Globus pallidus (tissue), 1 donor: ENCODE measurements around the gene OGFOD1.
A peak's percentile ranks its signal among the peaks of the same experiment; 100 is the strongest.
"Not testable (repeated sequence)": the region's sequence is repeated elsewhere in the genome, so short reads cannot be mapped to it uniquely, and the experiment has no call there.

Experiments used
- DNase-seq: peaks from one replicate; pipeline ENCODE4 v3.0.0-alpha.2; 2015; ENCODE audit warnings: low spot score

OGFOD1 gene

DNA sequence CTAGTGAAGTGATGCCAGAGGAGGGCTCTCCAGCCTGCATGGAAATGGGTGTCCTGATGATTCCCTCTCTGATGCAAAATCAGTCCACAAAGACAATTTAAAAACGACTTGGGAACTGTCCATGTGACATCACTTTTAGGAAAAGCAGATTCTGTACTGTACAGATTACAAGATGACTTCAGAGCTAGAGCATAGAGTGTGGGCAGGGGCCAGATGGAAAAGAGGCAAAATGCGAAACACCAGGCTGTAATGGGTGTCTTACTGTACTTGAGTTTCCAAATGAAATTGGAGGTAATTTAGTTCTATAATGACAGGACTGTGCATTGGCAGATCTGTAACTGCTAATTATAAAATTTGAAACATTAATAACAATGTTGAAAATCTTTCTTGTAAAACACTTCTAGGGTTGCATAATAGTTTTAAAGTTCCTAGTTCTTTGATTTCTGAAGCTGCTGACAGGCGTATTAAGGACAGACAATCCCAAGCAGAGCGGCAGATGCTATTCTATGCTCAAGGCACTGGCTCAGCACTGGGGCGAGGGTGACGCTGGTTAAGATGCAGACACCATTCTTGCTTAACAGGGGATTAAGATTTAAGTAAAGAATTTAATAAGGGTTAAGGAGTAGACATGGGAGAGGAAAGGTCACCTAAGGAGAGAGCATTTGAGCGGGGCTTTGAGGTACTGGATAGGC, 29.6 kb downstream of the OGFOD1 start:
- DNase-seq = no peak

DNA sequence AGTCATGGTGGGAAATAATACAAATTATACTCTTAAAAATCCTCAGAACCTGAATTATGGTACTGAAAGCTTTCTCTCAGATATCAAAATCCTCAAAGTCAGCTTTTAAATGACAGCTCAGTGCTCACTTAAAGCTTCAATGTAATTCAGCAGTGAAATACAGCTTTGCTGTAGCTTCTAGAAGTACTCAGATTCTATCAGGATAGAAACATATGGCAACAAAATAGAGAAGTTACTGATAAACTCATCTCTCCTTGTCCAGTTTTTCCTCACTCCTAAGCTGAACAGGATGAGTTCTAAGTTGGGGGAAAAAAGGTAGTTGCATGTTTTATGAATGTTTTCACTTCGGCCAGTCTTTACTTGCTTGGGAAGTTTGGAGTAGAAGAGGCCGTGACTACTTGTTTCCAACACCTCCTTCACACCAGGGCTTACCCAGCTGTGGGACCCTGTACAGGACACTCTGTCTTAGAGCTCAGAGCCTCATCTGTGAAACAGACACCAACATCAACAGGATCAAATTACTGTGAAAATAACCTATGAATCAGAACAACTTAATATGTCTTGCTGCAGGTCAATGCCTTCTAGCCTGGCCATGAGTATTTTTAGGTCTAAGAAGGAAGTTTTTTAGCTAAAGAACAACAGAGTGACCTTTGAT, 30.2 kb downstream of the OGFOD1 start:
- no peak for DNase-seq

DNA sequence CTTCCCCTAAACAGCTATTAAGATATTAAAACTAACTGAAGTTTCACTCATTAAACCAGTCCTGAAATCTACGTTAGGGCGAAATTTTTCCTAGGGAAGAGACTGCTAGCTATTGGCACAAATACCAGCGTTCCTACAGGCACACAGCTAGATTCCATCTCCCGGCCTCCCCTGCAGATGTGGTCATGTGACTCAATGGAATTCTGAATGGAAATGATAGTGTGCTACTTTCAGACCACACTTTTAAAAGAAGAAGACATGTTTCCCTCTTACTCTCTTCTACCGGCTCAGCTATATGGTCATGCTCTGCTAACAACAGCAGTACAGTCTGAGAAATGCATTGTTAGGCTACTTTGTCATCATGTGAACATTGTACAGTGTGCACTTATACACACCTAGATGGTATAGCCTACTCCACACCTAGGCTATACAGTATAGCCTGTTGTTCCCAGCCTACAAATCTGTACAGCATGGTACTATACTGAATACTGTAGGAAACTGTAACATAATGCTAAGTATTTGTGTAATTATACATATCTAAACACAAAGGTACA, 31.4 kb downstream of the OGFOD1 start:
- no peak for DNase-seq

GRCh38 chr16:56483394-56483793, 32.0 kb downstream of the OGFOD1 start:
- no peak for DNase-seq

- peak; percentile 82 for DNase-seq
These were observed 36.7 kb downstream of the OGFOD1 start for GRCh38 chr16:56488035-56488434.

DNA sequence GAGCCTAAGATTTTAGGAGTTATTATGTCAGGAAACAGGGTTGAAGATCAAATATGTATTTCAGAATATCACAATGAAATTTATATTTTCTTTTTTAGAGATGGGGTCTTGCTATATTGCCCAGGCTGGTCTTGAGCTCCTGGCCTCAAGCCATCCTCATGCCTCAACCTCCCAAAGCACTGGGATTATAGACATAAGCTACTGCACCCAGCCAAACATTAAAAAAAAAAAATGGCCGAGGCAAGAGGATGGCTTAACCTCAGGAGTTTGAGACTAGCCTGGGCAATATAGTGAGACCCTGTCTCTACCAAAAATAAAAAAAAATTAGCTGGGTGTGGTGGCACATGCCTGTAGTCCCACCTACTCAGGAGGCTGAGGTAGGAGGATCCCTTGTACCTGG, 37.5 kb downstream of the OGFOD1 start:
- not testable (repeated sequence) for DNase-seq

- no peak for DNase-seq
These were observed 40.4 kb downstream of the OGFOD1 start for GRCh38 chr16:56491657-56492261.

DNA sequence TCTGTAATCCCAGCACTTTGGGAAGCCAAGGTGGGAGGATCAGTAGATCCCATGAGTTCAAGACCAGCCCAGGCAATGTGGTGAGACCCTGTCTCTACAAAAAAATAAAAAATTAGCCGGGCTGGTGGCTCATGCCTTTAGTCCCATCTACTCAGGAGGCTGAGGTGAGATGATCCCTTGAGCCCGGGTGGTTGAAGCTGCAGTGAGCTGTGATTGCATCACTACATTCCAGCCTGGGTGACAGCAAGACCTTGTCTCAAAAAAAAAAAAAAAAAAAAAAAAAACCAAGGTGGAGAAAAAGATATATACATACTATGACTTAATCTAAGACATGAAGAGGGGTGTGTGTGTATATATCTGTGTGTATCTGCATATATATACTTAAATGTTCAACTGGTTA, 41.8 kb downstream of the OGFOD1 start:
- no peak for DNase-seq

GRCh38 chr16:56493815-56494214, 42.5 kb downstream of the OGFOD1 start:
- no peak for DNase-seq

GRCh38 chr16:56505181-56505580, 53.8 kb downstream of the OGFOD1 start:
- DNase-seq = no peak

DNA sequence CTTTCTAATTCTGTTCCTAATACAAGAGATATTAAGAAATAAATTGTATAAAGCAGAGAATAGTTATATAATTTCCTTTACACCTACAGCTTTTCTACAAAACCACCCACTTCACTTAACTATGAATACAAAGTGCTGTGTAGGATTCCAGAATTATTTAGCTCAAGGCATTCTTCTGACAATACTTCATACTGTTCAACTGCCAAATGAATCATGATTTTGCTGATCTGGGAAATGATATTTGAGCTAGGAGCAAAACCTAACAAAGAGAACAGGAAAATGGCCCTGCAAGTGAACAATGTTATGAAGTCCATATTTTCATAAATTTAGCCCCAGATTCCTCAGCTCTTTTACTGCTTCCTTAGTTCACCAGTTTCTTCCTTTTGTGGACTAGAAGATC, 55.6 kb downstream of the OGFOD1 start:
- DNase-seq = no peak

GRCh38 chr16:56510544-56510943, 59.2 kb downstream of the OGFOD1 start:
- DNase-seq = peak; percentile 48

DNA sequence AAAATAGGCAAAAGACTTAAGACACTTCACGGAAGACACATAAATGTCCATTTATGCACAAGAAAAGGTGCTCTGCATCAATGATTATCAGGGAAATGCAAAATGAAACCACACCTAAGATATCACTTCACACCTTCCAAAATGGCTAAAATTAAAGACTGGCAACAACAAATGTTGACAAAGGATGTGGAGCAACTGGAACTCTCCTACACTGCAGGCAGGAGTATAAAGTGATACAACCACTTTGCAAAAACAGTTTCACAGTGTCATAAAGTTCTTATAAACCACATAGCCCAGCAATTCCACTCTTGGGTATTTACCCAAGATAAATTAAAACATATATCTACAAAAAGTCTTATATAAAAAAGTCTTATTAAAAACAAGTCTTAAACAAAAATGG, 60.7 kb downstream of the OGFOD1 start:
- DNase-seq = no peak

GRCh38 chr16:56513091-56513490, 61.7 kb downstream of the OGFOD1 start:
- DNase-seq = no peak

- peak; percentile 72 for DNase-seq
These were observed 62.6 kb downstream of the OGFOD1 start for GRCh38 chr16:56513972-56514371.

DNA sequence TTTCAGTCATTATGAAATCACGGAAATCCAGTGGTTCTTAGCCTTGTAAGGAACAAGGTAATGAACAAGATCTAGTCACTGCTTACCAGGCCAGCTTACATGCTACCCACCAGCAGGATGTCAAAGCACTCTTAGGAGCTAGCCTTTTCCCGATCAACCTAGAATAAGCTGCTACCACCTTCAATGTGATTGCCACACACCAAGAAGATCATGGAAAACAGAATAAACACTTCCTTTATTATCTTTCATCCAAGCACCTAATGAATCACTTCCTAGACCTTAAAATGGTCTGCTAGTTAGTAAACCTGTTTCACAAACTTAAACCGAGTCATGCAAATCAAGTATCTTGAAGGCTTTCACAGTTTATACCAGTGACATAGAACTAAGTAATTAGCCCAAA, 63.5 kb downstream of the OGFOD1 start:
- DNase-seq = no peak

- no peak for DNase-seq
These were observed 64.3 kb downstream of the OGFOD1 start for GRCh38 chr16:56515665-56516064.

- DNase-seq = no peak
These were observed 65.9 kb downstream of the OGFOD1 start for GRCh38 chr16:56517206-56517605.

DNA sequence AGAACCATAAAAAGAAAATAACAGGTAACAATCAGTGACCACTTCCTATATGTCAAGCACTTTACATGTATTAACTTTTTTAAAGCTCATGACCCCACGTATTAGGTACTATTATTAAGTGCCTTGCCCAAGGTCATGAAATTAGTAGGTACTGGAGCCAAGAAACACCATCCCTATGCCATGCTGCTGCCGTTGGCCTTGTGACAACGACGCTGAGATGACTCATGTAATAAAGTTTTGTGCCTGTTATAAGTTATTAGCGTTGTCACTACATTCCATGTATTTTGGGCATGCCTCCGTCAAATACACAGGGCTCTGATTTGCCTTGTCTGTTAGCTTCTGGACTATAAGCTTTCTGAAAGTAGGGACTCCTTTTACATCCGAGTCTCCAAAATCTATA, 67.1 kb downstream of the OGFOD1 start:
- no peak for DNase-seq

GRCh38 chr16:56519459-56520250, 68.3 kb downstream of the OGFOD1 start, which contains the start of gene BBS2:
TSS of gene BBS2 (minus strand) at chr16:56520024. CDS start at chr16:56519862, 162 bp downstream.
- peak; percentile 89 for DNase-seq

GRCh38 chr16:56520251-56520577, 68.9 kb downstream of the OGFOD1 start:
- DNase-seq = no peak

GRCh38 chr16:56525236-56525635, 73.9 kb downstream of the OGFOD1 start:
- DNase-seq = no peak
